A673 (cell line): ENCODE data around the gene TBX3. TPM values are rescaled to one million over a fixed set of nuclear protein-coding genes. Genes with fewer than 3 reads are reported as not detected.

ENCODE experiments used
- BruUV-seq: library from RNA; stranded (reverse); fragments of 400-500 nt; replicated peaks from 2 replicates; lab custom pipeline; 2021; lab: Mats Ljungman, UMichigan
- CTCF ChIA-PET: fragments of 300-600 bp; sonication (Branson Sonifier 250); formaldehyde crosslinking; loops from one replicate; lab custom pipeline; 2022; ENCODE audit warnings: antibody characterized with exemption; lab: Charles Lee
- POLR2A ChIA-PET: fragments of 300-600 bp; sonication (Branson Sonifier 250); formaldehyde crosslinking; loops from one replicate; lab custom pipeline; 2022; ENCODE audit warnings: antibody characterized with exemption; ENCODE audit not compliant: low non-redundant PET; lab: Charles Lee
- DNase-seq: peaks from one replicate; pipeline ENCODE4 v3.0.0-alpha.2; 2015; ENCODE audit warnings: low spot score
- H3K27ac ChIP-seq: fragments of 200-600 bp; sonication (generic); 2 replicates; pipeline ENCODE4 v1.5.1; 2016; ENCODE audit warnings: mixed run types, low read depth, mild to moderate bottlenecking, mixed read lengths, antibody characterized with exemption, low read length; ENCODE audit not compliant: poor library complexity, severe bottlenecking
- H3K27me3 ChIP-seq: fragments of 200-600 bp; sonication (generic); replicated peaks from 2 replicates; pipeline ENCODE4 v1.6.1; 2017; ENCODE audit warnings: mixed run types, low read depth, mild to moderate bottlenecking, mixed read lengths, antibody characterized with exemption, low read length; ENCODE audit not compliant: insufficient read depth, poor library complexity
- H3K36me3 ChIP-seq: fragments of 200-600 bp; sonication (generic); 2 replicates; pipeline ENCODE4 v1.6.1; 2016; ENCODE audit warnings: mixed run types, mild to moderate bottlenecking, mixed read lengths, antibody characterized with exemption, low read length; ENCODE audit not compliant: insufficient read depth, poor library complexity, severe bottlenecking
- H3K4me1 ChIP-seq: fragments of 200-600 bp; sonication (generic); 2 replicates; pipeline ENCODE4 v1.6.1; 2017; ENCODE audit warnings: mixed run types, mild to moderate bottlenecking, mixed read lengths, antibody characterized with exemption, low read length; ENCODE audit not compliant: insufficient read depth, poor library complexity, severe bottlenecking
- H3K4me3 ChIP-seq: fragments of 200-600 bp; sonication (generic); 2 replicates; pipeline ENCODE4 v1.5.1; 2016; ENCODE audit warnings: low read depth, mixed run types, mild to moderate bottlenecking, mixed read lengths, low read length; ENCODE audit not compliant: poor library complexity, severe bottlenecking
- H3K9me3 ChIP-seq: fragments of 200-600 bp; sonication (generic); 2 replicates; pipeline ENCODE4 v1.6.1; 2016; ENCODE audit warnings: mixed run types, low read depth, mild to moderate bottlenecking, mixed read lengths, antibody characterized with exemption, low read length; ENCODE audit not compliant: poor library complexity, severe bottlenecking
- CTCF ChIP-seq: fragments of 300-800, 200-600 bp; sonication (generic); conservative IDR thresholded peaks from 2 replicates; pipeline ENCODE4 v1.5.1; 2017; ENCODE audit warnings: low read depth, mild to moderate bottlenecking, antibody characterized with exemption, low read length, moderate library complexity, mixed read lengths
- EZH2 ChIP-seq: fragments of 200-600 bp; sonication (generic); IDR thresholded peaks from 2 replicates; pipeline ENCODE4 v1.6.1; 2017; ENCODE audit warnings: borderline replicate concordance, low read depth, mild to moderate bottlenecking, mixed read lengths, antibody characterized with exemption, low read length; ENCODE audit not compliant: poor library complexity, severe bottlenecking
- intact Hi-C: fragments of 100-400 bp; cut with micrococcal nuclease; formaldehyde crosslinking; loops from one replicate; pipeline ENCODE4 v1.10.0; 2022; ENCODE audit not compliant: unreplicated experiment
- total RNA-seq: library from RNA; stranded (reverse); gene quantifications from 2 replicates; pipeline ENCODE4 v1.2.3, GENCODE V29; 2021

The TBX3 gene
- total RNA-seq, 1 experiment from 2014 or later = 1.4 TPM

- no peak for DNase-seq
- Histone ChIP-seq H3K36me3 (no peaks in the 10 kb centered on the region), H3K27ac (no peak overlapping the region), H3K9me3 (no peaks in the 10 kb centered on the region), H3K4me3 (no peak overlapping the region), H3K4me1 (no peaks in the 10 kb centered on the region), H3K27me3 (peaks cover 39% of the 10 kb centered on the region)
- BruUV-seq = no TSS peak
- intact Hi-C loops = no loop called here
- ChIA-PET POLR2A (no interaction called here), CTCF (no interaction called here)
- TF ChIP-seq EZH2 (no peak), CTCF (no peak)
Observed at GRCh38 chr12:114696443-114697242, 12.7 kb upstream of the TBX3 start.

- POLR2A ChIA-PET = no interaction called here
- Histone ChIP-seq H3K27ac (no peak overlapping the region), H3K36me3 (no peaks in the 10 kb centered on the region), H3K9me3 (no peaks in the 10 kb centered on the region), H3K4me3 (no peak overlapping the region), H3K27me3 (peaks cover 52% of the 10 kb centered on the region), H3K4me1 (no peaks in the 10 kb centered on the region)
- CTCF ChIA-PET = no interaction called here
- intact Hi-C loops = no loop called here
- BruUV-seq = no TSS peak
- no peak for DNase-seq
- no peak for TF ChIP-seq EZH2
- no peak for TF ChIP-seq CTCF
Observed at GRCh38 chr12:114695305-114695592, 11.3 kb upstream of the TBX3 start.

GRCh38 chr12:114694436-114695304 is 10.7 kb upstream of the TBX3 start:
- no TSS peak for BruUV-seq
- no peak overlapping the region for H3K4me3 ChIP-seq
- no peak for TF ChIP-seq EZH2
- no peak for TF ChIP-seq CTCF
- POLR2A ChIA-PET = no interaction called here
- no peaks in the 10 kb centered on the region for H3K36me3 ChIP-seq
- intact Hi-C loops = no loop called here
- H3K9me3 ChIP-seq = no peaks in the 10 kb centered on the region
- peaks cover 57% of the 10 kb centered on the region for H3K27me3 ChIP-seq
- DNase-seq = no peak
- CTCF ChIA-PET = no interaction called here
- no peak overlapping the region for H3K27ac ChIP-seq
- H3K4me1 ChIP-seq = no peaks in the 10 kb centered on the region
